Measurements from ENCODE around the gene C11orf91. TPM values are rescaled to one million over a fixed set of nuclear protein-coding genes. Genes with fewer than 3 reads are reported as not detected.
A peak's percentile ranks its signal among the peaks of the same experiment; 100 is the strongest.

Gene C11orf91
- total RNA-seq, 1 donor from 2014 or later, result not detected

DNA sequence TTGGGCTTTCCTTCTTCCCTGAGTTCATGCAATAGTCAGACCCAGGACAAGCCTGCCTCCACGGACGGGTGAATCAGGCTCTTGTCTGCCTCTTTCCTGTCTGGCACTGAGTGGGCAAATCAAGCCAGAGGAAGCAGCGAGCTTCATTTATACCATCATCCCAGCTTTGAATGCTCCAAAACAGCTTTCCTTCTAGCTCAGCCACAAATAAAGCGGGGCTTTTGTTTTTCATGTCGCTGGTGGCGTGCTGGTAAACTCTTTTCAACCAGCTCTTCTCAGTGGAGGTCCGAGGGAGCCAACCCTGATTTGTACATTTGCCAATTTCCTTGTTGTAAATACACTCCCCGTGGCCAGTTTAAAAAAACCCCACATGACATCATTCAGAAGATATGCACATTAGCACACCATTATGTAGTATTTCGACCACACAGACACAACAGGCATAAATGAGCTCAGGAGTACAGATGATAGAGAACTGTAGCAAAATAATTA, 8.6 kb downstream of the C11orf91 start:
- peak overlapping the region in 2 of 3 donors; percentile 27 to 55 for H3K9ac ChIP-seq (ENCODE audit: low read depth in 1 of 3, low read length in 3 of 3)
- H3K27me3 ChIP-seq (ENCODE audit: control insufficient read depth in 3 of 3, insufficient read depth in 3 of 3, low read length in 3 of 3), result no peaks in the 10 kb centered on the region
- H3K4me1 ChIP-seq (ENCODE audit: control insufficient read depth in 3 of 3, insufficient read depth in 3 of 3, low read length in 3 of 3), result peaks cover 46 to 61% (median 59%) of the 10 kb centered on the region in 3 donors
- H3K4me3 ChIP-seq (ENCODE audit: low read length in 3 of 3), result peak overlapping the region in 1 of 3 donors; percentile 16
- H3K27ac ChIP-seq (ENCODE audit: low read depth, low read length), result peak overlapping the region; percentile 82
- H3K36me3 ChIP-seq (ENCODE audit: control insufficient read depth in 3 of 3, insufficient read depth in 3 of 3, low read length in 3 of 3), result no peaks in the 10 kb centered on the region
- H3K9me3 ChIP-seq (ENCODE audit: control insufficient read depth in 3 of 3, low read length in 3 of 3), result no peaks in the 10 kb centered on the region

GRCh38 chr11:33691066-33691864, 9.4 kb downstream of the C11orf91 start:
- Histone ChIP-seq H3K4me1 (ENCODE audit: control insufficient read depth in 3 of 3, insufficient read depth in 3 of 3, low read length in 3 of 3) (peaks cover 43 to 53% (median 51%) of the 10 kb centered on the region in 3 donors), H3K9me3 (ENCODE audit: control insufficient read depth in 3 of 3, low read length in 3 of 3) (no peaks in the 10 kb centered on the region), H3K4me3 (ENCODE audit: low read length in 3 of 3) (no peak overlapping the region), H3K27me3 (ENCODE audit: control insufficient read depth in 3 of 3, insufficient read depth in 3 of 3, low read length in 3 of 3) (no peaks in the 10 kb centered on the region), H3K27ac (ENCODE audit: low read depth, low read length) (peak overlapping the region; percentile 82), H3K36me3 (ENCODE audit: control insufficient read depth in 3 of 3, insufficient read depth in 3 of 3, low read length in 3 of 3) (no peaks in the 10 kb centered on the region), H3K9ac (ENCODE audit: low read depth in 1 of 3, low read length in 3 of 3) (peak overlapping the region; percentile 8 to 55 (median 28))

DNA sequence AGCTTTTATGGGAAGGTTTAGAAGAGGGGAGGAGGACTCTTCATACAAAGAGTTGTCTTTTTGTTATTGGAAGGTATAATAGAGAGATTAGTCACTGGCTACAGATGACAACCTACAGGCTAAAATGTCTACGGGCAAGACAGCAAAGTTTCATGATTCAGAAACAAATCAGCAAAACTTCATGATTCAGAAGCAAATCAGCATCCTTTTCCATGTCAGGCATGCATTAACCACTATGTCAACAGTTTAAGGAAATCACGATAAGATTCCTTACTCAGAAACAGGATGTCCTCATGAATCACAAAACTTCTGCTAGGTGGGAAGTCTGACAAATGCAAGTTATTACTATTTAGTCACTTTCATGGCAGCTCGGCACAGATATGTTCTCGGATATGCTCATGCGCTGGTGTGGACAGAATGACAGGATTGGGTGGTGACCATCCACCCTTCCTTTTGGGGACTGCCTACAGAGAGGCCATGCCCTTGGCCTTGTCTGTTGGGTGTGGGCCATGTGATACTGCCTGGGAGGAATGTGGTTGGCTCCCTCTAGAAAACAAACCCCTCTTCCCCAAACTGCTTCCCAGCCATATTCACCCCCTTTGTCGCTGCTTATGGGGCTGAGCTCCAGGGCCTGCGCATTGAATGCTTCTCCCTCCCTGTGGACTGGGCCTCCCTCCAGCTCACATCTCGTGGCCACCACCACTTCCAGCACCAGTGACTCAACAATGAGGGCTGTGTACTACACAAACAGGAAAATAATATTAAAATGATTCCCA, 10.1 kb downstream of the C11orf91 start:
- Histone ChIP-seq H3K9me3 (ENCODE audit: control insufficient read depth in 3 of 3, low read length in 3 of 3) (no peaks in the 10 kb centered on the region), H3K27me3 (ENCODE audit: control insufficient read depth in 3 of 3, insufficient read depth in 3 of 3, low read length in 3 of 3) (no peaks in the 10 kb centered on the region), H3K4me3 (ENCODE audit: low read length in 3 of 3) (no peak overlapping the region), H3K9ac (ENCODE audit: low read depth in 1 of 3, low read length in 3 of 3) (peak overlapping the region in 1 of 3 donors; percentile 9), H3K4me1 (ENCODE audit: control insufficient read depth in 3 of 3, insufficient read depth in 3 of 3, low read length in 3 of 3) (peaks cover 39 to 45% (median 43%) of the 10 kb centered on the region in 3 donors), H3K36me3 (ENCODE audit: control insufficient read depth in 3 of 3, insufficient read depth in 3 of 3, low read length in 3 of 3) (no peaks in the 10 kb centered on the region), H3K27ac (ENCODE audit: low read depth, low read length) (peak overlapping the region; percentile 82)

DNA sequence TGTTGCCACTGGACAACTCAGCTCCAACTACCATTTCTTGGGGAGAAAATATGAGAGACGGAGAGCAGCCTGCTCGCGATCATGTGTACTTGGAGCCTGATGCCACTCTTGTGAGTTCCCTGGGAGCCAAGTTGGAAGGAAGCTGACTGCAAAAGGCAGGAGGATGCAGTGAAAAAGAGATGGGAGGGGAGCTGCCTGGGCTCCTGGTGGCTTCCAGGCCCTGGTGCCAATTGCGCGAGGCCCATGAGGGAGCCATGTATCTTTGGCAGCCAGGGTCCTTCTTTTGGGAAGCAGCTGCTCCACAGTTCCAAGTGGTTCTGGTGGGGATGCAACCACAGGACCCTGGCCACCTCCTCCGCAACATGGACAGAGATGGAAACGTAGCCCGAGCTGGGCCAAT, 11.1 kb downstream of the C11orf91 start:
- H3K36me3 ChIP-seq (ENCODE audit: control insufficient read depth in 3 of 3, insufficient read depth in 3 of 3, low read length in 3 of 3), result no peaks in the 10 kb centered on the region
- H3K27ac ChIP-seq (ENCODE audit: low read depth, low read length), result peak overlapping the region; percentile 82
- H3K9ac ChIP-seq (ENCODE audit: low read depth in 1 of 3, low read length in 3 of 3), result peak overlapping the region in 1 of 3 donors; percentile 9
- no peak overlapping the region for H3K4me3 ChIP-seq (ENCODE audit: low read length in 3 of 3)
- no peaks in the 10 kb centered on the region for H3K9me3 ChIP-seq (ENCODE audit: control insufficient read depth in 3 of 3, low read length in 3 of 3)
- H3K4me1 ChIP-seq (ENCODE audit: control insufficient read depth in 3 of 3, insufficient read depth in 3 of 3, low read length in 3 of 3), result peaks cover 30 to 35% (median 33%) of the 10 kb centered on the region in 3 donors
- H3K27me3 ChIP-seq (ENCODE audit: control insufficient read depth in 3 of 3, insufficient read depth in 3 of 3, low read length in 3 of 3), result no peaks in the 10 kb centered on the region

DNA sequence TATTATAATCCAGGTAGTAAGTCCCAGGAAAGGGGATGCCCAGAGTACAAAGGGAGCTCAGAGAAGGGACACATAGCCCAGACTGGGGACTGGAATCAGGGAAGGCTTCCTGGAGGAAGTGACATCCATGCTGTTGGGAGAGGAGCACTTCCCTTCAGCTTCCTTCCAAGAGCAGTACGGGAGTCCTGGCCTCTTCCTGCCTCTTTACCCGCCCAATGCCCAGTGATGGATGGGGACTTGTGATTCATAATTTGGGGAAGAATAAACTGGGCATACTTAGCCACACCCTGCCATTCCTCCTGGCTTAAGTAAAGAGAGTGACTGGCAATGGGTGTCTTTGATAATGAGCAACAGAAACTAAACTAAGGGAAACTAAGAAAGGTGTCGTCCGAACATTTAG, 11.5 kb downstream of the C11orf91 start:
- peaks cover 26 to 31% (median 31%) of the 10 kb centered on the region in 3 donors for H3K4me1 ChIP-seq (ENCODE audit: control insufficient read depth in 3 of 3, insufficient read depth in 3 of 3, low read length in 3 of 3)
- no peaks in the 10 kb centered on the region for H3K9me3 ChIP-seq (ENCODE audit: control insufficient read depth in 3 of 3, low read length in 3 of 3)
- peak overlapping the region; percentile 82 for H3K27ac ChIP-seq (ENCODE audit: low read depth, low read length)
- H3K4me3 ChIP-seq (ENCODE audit: low read length in 3 of 3), result no peak overlapping the region
- no peaks in the 10 kb centered on the region for H3K27me3 ChIP-seq (ENCODE audit: control insufficient read depth in 3 of 3, insufficient read depth in 3 of 3, low read length in 3 of 3)
- no peak overlapping the region for H3K9ac ChIP-seq (ENCODE audit: low read depth in 1 of 3, low read length in 3 of 3)
- H3K36me3 ChIP-seq (ENCODE audit: control insufficient read depth in 3 of 3, insufficient read depth in 3 of 3, low read length in 3 of 3), result no peaks in the 10 kb centered on the region

DNA sequence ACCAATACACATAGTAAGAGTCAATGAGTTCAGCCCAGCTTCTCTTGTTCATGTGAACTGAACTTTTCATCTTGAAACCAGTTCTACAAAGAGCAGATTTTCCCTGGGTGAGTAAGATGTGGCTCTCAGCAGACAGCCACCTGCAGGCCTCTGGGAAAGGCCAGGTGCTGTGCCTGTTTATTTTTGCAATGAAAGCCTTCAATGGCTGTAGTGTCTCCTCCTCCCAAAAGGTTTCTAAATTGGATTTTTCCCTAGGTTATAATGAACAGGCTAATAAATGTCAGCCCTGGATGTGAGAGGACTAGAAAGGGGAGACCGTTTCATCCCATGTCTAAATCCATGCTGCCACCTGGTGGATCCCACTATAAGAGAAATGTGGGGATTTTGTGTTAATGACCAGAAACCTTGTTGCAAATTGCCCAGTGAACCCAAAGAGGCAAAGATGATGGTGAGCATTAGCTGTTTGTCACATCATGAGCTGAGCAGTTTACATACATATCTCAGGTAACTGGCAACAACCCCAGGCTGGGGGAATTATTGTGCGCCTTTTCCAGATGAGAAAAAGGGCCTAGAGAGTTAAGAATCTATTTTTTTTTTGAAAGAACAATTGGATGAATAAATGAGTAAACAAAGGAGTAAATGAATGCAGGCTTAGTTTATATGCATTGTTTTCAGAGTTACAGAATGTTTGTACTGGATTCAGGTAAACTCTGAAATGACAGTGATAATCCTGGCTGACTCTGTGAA, 12.7 kb downstream of the C11orf91 start:
- no peak overlapping the region for H3K9ac ChIP-seq (ENCODE audit: low read depth in 1 of 3, low read length in 3 of 3)
- no peak overlapping the region for H3K27ac ChIP-seq (ENCODE audit: low read depth, low read length)
- no peaks in the 10 kb centered on the region for H3K27me3 ChIP-seq (ENCODE audit: control insufficient read depth in 3 of 3, insufficient read depth in 3 of 3, low read length in 3 of 3)
- H3K9me3 ChIP-seq (ENCODE audit: control insufficient read depth in 3 of 3, low read length in 3 of 3), result no peaks in the 10 kb centered on the region
- no peaks in the 10 kb centered on the region for H3K36me3 ChIP-seq (ENCODE audit: control insufficient read depth in 3 of 3, insufficient read depth in 3 of 3, low read length in 3 of 3)
- H3K4me1 ChIP-seq (ENCODE audit: control insufficient read depth in 3 of 3, insufficient read depth in 3 of 3, low read length in 3 of 3), result peaks cover 21 to 29% (median 22%) of the 10 kb centered on the region in 3 donors
- H3K4me3 ChIP-seq (ENCODE audit: low read length in 3 of 3), result no peak overlapping the region

GRCh38 chr11:33685082-33685481, 15.5 kb downstream of the C11orf91 start:
- H3K4me1 ChIP-seq (ENCODE audit: control insufficient read depth in 3 of 3, insufficient read depth in 3 of 3, low read length in 3 of 3), result peaks cover 0 to 7% (median 5%) of the 10 kb centered on the region in 3 donors
- peaks cover 0 to 2% (median 0%) of the 10 kb centered on the region in 3 donors for H3K27me3 ChIP-seq (ENCODE audit: control insufficient read depth in 3 of 3, insufficient read depth in 3 of 3, low read length in 3 of 3)
- no peak overlapping the region for H3K4me3 ChIP-seq (ENCODE audit: low read length in 3 of 3)
- no peaks in the 10 kb centered on the region for H3K9me3 ChIP-seq (ENCODE audit: control insufficient read depth in 3 of 3, low read length in 3 of 3)
- H3K36me3 ChIP-seq (ENCODE audit: control insufficient read depth in 3 of 3, insufficient read depth in 3 of 3, low read length in 3 of 3), result no peaks in the 10 kb centered on the region
- H3K27ac ChIP-seq (ENCODE audit: low read depth, low read length), result no peak overlapping the region
- H3K9ac ChIP-seq (ENCODE audit: low read depth in 1 of 3, low read length in 3 of 3), result no peak overlapping the region

- no peak overlapping the region for H3K4me3 ChIP-seq (ENCODE audit: low read length in 3 of 3)
- no peak overlapping the region for H3K27ac ChIP-seq (ENCODE audit: low read depth, low read length)
- peaks cover 0 to 2% (median 0%) of the 10 kb centered on the region in 3 donors for H3K4me1 ChIP-seq (ENCODE audit: control insufficient read depth in 3 of 3, insufficient read depth in 3 of 3, low read length in 3 of 3)
- H3K9me3 ChIP-seq (ENCODE audit: control insufficient read depth in 3 of 3, low read length in 3 of 3), result no peaks in the 10 kb centered on the region
- H3K36me3 ChIP-seq (ENCODE audit: control insufficient read depth in 3 of 3, insufficient read depth in 3 of 3, low read length in 3 of 3), result no peaks in the 10 kb centered on the region
- H3K9ac ChIP-seq (ENCODE audit: low read depth in 1 of 3, low read length in 3 of 3), result no peak overlapping the region
- H3K27me3 ChIP-seq (ENCODE audit: control insufficient read depth in 3 of 3, insufficient read depth in 3 of 3, low read length in 3 of 3), result peaks cover 0 to 2% (median 0%) of the 10 kb centered on the region in 3 donors
Observed at GRCh38 chr11:33684003-33684706, 16.5 kb downstream of the C11orf91 start.

DNA sequence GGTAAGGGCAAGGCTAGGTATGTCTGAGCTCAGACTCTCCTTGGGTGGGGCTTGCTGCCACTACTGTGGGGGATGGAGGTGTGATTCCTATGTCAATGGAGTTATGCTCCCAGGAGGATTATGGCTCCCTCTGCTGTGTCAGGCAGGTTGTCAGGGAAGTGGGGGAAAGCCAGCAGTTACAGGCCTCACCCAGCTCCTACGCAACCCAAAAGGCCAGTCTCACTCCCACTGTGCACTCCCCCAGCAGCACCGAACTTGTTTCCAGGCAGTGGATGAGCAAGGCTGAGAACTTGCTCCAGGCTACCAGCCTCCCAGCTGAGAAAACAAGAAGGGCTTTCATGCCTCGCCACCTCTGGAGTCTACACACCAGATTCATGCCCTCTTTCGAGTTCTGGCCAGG, 18.2 kb downstream of the C11orf91 start:
- Histone ChIP-seq H3K9ac (ENCODE audit: low read depth in 1 of 3, low read length in 3 of 3) (no peak overlapping the region), H3K4me3 (ENCODE audit: low read length in 3 of 3) (no peak overlapping the region), H3K9me3 (ENCODE audit: control insufficient read depth in 3 of 3, low read length in 3 of 3) (no peaks in the 10 kb centered on the region), H3K36me3 (ENCODE audit: control insufficient read depth in 3 of 3, insufficient read depth in 3 of 3, low read length in 3 of 3) (no peaks in the 10 kb centered on the region), H3K4me1 (ENCODE audit: control insufficient read depth in 3 of 3, insufficient read depth in 3 of 3, low read length in 3 of 3) (no peaks in the 10 kb centered on the region), H3K27ac (ENCODE audit: low read depth, low read length) (no peak overlapping the region), H3K27me3 (ENCODE audit: control insufficient read depth in 3 of 3, insufficient read depth in 3 of 3, low read length in 3 of 3) (peaks cover 0 to 2% (median 0%) of the 10 kb centered on the region in 3 donors)
